ENCODE data around the gene STK16. TPM values are rescaled to one million over a fixed set of nuclear protein-coding genes. Genes with fewer than 3 reads are reported as not detected.

STK16 gene
- total RNA-seq, 1 experiment from 2014 or later: 22.0 TPM

DNA sequence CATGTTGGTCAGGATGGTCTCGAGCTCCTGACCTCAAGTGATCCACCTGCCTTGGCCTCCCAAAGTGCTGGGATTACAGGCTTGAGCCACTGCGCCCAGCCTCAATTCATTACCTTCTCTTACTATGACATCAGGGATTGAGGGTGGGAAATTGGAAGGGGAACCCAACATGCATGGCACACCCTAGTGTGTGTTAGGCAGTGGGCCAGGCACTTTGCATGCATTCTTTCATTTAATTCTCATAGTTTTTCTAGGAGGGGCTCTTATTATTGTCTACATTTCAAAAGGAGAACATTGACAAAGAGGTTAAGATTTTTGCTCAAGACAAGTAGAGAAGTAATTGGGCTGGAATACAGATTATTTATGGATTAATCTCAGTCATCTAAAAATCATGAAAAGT is 23.0 kb downstream of the STK16 start:
- ChIA-PET POLR2A (ENCODE audit: low non-redundant PET) (no interaction called here), CTCF (interaction anchor here (0.8 kb wide), 1 partner anchor 10 kb away, joined by 3 read pairs; no protein-coding TSS in a partner anchor)
- Histone ChIP-seq H3K4me3 (ENCODE audit: low read depth, low read length, poor library complexity, severe bottlenecking) (no peak overlapping the region), H3K36me3 (ENCODE audit: insufficient read depth, low read length, poor library complexity, severe bottlenecking) (no peaks in the 10 kb centered on the region), H3K27ac (ENCODE audit: low read depth, low read length, poor library complexity, severe bottlenecking) (no peak overlapping the region), H3K9me3 (ENCODE audit: low read depth, low read length, poor library complexity, severe bottlenecking) (no peaks in the 10 kb centered on the region), H3K27me3 (replicated peaks; ENCODE audit: insufficient read depth, low read depth, low read length, poor library complexity) (no peaks in the 10 kb centered on the region), H3K4me1 (ENCODE audit: insufficient read depth, low read length, poor library complexity, severe bottlenecking) (no peaks in the 10 kb centered on the region)
- no peak for TF ChIP-seq EZH2 (IDR thresholded peaks at IDR 0.05; ENCODE audit: borderline replicate concordance, low read depth, low read length, poor library complexity, severe bottlenecking)
- TF ChIP-seq, protein P1, sequence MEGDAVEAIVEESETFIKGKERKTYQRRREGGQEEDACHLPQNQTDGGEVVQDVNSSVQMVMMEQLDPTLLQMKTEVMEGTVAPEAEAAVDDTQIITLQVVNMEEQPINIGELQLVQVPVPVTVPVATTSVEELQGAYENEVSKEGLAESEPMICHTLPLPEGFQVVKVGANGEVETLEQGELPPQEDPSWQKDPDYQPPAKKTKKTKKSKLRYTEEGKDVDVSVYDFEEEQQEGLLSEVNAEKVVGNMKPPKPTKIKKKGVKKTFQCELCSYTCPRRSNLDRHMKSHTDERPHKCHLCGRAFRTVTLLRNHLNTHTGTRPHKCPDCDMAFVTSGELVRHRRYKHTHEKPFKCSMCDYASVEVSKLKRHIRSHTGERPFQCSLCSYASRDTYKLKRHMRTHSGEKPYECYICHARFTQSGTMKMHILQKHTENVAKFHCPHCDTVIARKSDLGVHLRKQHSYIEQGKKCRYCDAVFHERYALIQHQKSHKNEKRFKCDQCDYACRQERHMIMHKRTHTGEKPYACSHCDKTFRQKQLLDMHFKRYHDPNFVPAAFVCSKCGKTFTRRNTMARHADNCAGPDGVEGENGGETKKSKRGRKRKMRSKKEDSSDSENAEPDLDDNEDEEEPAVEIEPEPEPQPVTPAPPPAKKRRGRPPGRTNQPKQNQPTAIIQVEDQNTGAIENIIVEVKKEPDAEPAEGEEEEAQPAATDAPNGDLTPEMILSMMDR (conservative IDR thresholded peaks at IDR 0.05; ENCODE audit: low read depth, low read length): no peak
- DNase-seq (ENCODE audit: low spot score): no peak
- no TSS peak for BruUV-seq (replicated peaks)
- intact Hi-C loops (cut with micrococcal nuclease; ENCODE audit: unreplicated experiment): no loop called here

DNA sequence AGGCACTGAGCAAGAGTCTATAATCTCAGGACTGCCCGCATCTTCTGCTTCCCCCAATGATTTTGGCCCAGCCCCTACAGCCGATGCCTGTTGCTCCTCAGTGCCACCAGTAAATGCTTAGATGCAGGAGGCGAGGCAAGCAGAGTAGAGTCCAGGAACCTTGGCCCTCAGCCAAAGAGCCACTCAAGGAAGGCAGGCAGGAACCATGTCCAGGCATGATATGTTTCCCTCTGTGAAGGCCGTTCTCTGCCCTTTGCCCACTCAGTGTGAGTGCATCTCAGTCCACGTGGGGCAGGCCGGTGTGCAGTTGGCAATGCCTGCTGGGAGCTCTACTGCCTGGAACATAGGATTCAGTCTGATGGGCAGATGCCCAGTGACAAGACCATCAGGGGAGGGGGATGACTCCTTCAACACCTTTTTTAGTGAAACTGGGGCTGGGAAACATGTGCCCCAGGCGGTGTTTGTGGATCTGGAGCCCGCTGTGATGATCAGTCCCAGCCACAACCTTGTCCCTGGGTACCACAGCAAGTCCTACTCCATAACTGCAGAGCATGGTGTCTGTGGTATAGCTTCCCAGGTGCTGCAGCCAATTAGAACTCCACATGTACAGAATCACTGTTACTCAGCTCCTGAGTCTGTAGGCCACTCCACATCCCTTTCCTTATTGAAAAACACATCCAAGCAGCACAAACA is 24.2 kb downstream of the STK16 start:
- CTCF ChIA-PET: no interaction called here
- intact Hi-C loops (cut with micrococcal nuclease; ENCODE audit: unreplicated experiment): no loop called here

DNA sequence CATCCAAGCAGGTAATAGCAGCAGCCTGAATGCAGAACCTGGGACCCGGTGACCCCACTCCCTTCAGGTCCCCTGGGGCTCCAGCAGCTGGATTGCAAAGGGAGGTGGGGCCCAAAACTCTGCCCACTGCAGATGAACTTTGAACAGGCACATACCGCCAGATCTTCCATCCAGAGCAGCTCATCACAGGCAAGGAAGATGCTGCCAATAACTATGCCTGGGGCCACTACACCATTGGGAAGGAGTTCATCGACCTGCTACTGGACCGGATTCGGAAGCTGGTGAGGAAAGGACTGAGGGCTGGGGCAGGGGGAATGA is 24.7 kb downstream of the STK16 start:
- intact Hi-C loops (cut with micrococcal nuclease; ENCODE audit: unreplicated experiment): no loop called here
- Histone ChIP-seq H3K27me3 (replicated peaks; ENCODE audit: insufficient read depth, low read depth, low read length, poor library complexity) (no peaks in the 10 kb centered on the region), H3K27ac (ENCODE audit: low read depth, low read length, poor library complexity, severe bottlenecking) (no peak overlapping the region), H3K4me3 (ENCODE audit: low read depth, low read length, poor library complexity, severe bottlenecking) (no peak overlapping the region), H3K36me3 (ENCODE audit: insufficient read depth, low read length, poor library complexity, severe bottlenecking) (no peaks in the 10 kb centered on the region), H3K9me3 (ENCODE audit: low read depth, low read length, poor library complexity, severe bottlenecking) (no peaks in the 10 kb centered on the region), H3K4me1 (ENCODE audit: insufficient read depth, low read length, poor library complexity, severe bottlenecking) (no peaks in the 10 kb centered on the region)
- no peak for DNase-seq (ENCODE audit: low spot score)
- ChIA-PET CTCF (no interaction called here), POLR2A (ENCODE audit: low non-redundant PET) (no interaction called here)
- BruUV-seq (replicated peaks): no TSS peak
- no peak for TF ChIP-seq EZH2 (IDR thresholded peaks at IDR 0.05; ENCODE audit: borderline replicate concordance, low read depth, low read length, poor library complexity, severe bottlenecking)
- TF ChIP-seq, protein P1 (conservative IDR thresholded peaks at IDR 0.05; ENCODE audit: low read depth, low read length): no peak

More for the DNA sequence above, 24.2 kb downstream of the STK16 start:
- DNase-seq (ENCODE audit: low spot score): no peak
- Histone ChIP-seq H3K36me3 (ENCODE audit: insufficient read depth, low read length, poor library complexity, severe bottlenecking) (no peaks in the 10 kb centered on the region), H3K27me3 (replicated peaks; ENCODE audit: insufficient read depth, low read depth, low read length, poor library complexity) (no peaks in the 10 kb centered on the region), H3K4me1 (ENCODE audit: insufficient read depth, low read length, poor library complexity, severe bottlenecking) (no peaks in the 10 kb centered on the region), H3K9me3 (ENCODE audit: low read depth, low read length, poor library complexity, severe bottlenecking) (no peaks in the 10 kb centered on the region), H3K4me3 (ENCODE audit: low read depth, low read length, poor library complexity, severe bottlenecking) (no peak overlapping the region), H3K27ac (ENCODE audit: low read depth, low read length, poor library complexity, severe bottlenecking) (no peak overlapping the region)
- POLR2A ChIA-PET (ENCODE audit: low non-redundant PET): no interaction called here
- TF ChIP-seq, protein P1 (conservative IDR thresholded peaks at IDR 0.05; ENCODE audit: low read depth, low read length): no peak
- no peak for TF ChIP-seq EZH2 (IDR thresholded peaks at IDR 0.05; ENCODE audit: borderline replicate concordance, low read depth, low read length, poor library complexity, severe bottlenecking)
- no TSS peak for BruUV-seq (replicated peaks)

Measured in A673 (cell line).